Epidermal melanocyte (primary cell): ENCODE measurements around the gene RNF212B.

Source experiments
- DNase-seq: peaks from one replicate; pipeline ENCODE4 v3.0.0; 2011; ENCODE audit warnings: low spot score; ENCODE audit not compliant: insufficient read length

Gene RNF212B

GRCh38 chr14:23320584-23321571 lies 83.1 kb downstream of the RNF212B start, which contains the start of gene PABPN1:
Gene PABPN1, plus strand, starts transcription at chr14:23321457. Its CDS starts 13 bp downstream, at chr14:23321470.
- DNase-seq, result peak; percentile 96

GRCh38 chr14:23321572-23322547 lies 84.1 kb downstream of the RNF212B start:
- no peak for DNase-seq
